Neural progenitor cell (in vitro differentiated cells): ENCODE results near the gene MEX3D.
"Not testable (repeated sequence)": the region's sequence is repeated elsewhere in the genome, so short reads cannot be mapped to it uniquely, and the experiment has no call there.

ENCODE experiments used
- CTCF ChIP-seq: fragments of 200-600 bp; sonication (generic); IDR thresholded peaks from 2 replicates; pipeline ENCODE4 v1.5.1; 2017; ENCODE audit warnings: antibody characterized with exemption, mild to moderate bottlenecking
- EZH2 ChIP-seq: fragments of 200-600 bp; sonication (generic); IDR thresholded peaks from 2 replicates; pipeline ENCODE4 v1.6.1; 2017; ENCODE audit warnings: antibody characterized with exemption, mild to moderate bottlenecking, moderate library complexity
- EZH2phosphoT487 ChIP-seq: fragments of 200-600 bp; sonication (generic); IDR thresholded peaks from 2 replicates; pipeline ENCODE4 v1.6.1; 2017; ENCODE audit warnings: antibody characterized with exemption

DNA sequence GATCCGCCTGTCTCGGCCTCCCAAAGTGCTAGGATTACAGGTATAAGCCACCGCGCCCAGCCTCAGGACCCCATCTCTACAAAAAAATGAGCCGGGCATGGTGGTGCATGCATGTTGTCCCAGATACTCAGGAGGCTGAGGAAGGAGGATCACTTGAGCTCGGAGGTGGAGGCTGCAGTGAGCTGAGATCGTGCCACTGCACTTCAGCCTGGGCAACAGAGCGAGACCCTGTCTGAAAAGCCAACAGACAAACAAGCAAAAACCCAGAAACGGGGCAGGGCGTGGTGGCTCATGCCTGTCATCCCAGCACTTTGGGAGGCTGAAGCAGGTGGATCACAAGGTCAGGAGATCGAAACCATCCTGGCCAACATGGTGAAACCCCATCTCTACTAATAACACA is 37.3 kb downstream of the MEX3D start:
- not testable (repeated sequence) for TF ChIP-seq CTCF, EZH2, EZH2phosphoT487
